OCI-LY3 (cell line): Measurements from ENCODE around the gene GLYR1.

Source experiments
- CTCF ChIP-seq: fragments of 200-600, 300-600 bp; sonication (generic); IDR thresholded peaks from 2 replicates; pipeline ENCODE4 v1.5.1; 2014; ENCODE audit warnings: antibody characterized with exemption, low read length, low read depth
- EZH2phosphoT487 ChIP-seq: fragments of 200-600 bp; shearing (Covaris generic); IDR thresholded peaks from 2 replicates; pipeline ENCODE4 v1.6.1; 2018; ENCODE audit warnings: antibody characterized with exemption, mixed run types, low read depth

- TF ChIP-seq CTCF, result no peak
- no peak for TF ChIP-seq EZH2phosphoT487
Observed at GRCh38 chr16:4831616-4832015, 15.5 kb downstream of the GLYR1 start.
